Measurements from ENCODE around the gene TFE3. TPM values are rescaled to one million over a fixed set of nuclear protein-coding genes. Genes with fewer than 3 reads are reported as not detected.
A peak's percentile ranks its signal among the peaks of the same experiment; 100 is the strongest.

TFE3 gene
- polyA plus RNA-seq, 3 donors: 12.8 to 41.2 (median 22.0) TPM

- Histone ChIP-seq H4K20me1 (ENCODE audit: insufficient read depth, low read length) (peaks cover 8% of the 10 kb centered on the region), H3K27ac (ENCODE audit: low read depth in 1 of 2, low read length in 2 of 2) (no peak overlapping the region), H3K36me3 (replicated peaks in 1 of 2; ENCODE audit: control insufficient read depth in 1 of 2, insufficient read depth in 2 of 2, low read length in 2 of 2) (peaks cover 61 to 73% of the 10 kb centered on the region in 2 donors), H3K79me2 (ENCODE audit: insufficient read depth, low read length) (no peaks in the 10 kb centered on the region), H3K4me1 (ENCODE audit: control insufficient read depth in 1 of 2, insufficient read depth in 2 of 2, low read length in 2 of 2) (no peaks in the 10 kb centered on the region), H3K9me3 (replicated peaks in 1 of 2; ENCODE audit: control insufficient read depth in 1 of 2, insufficient read depth in 1 of 2, low read length in 2 of 2) (no peaks in the 10 kb centered on the region), H3K27me3 (ENCODE audit: control insufficient read depth in 2 of 2, insufficient read depth in 2 of 2, low read length in 2 of 2) (no peaks in the 10 kb centered on the region), H2AFZ (ENCODE audit: insufficient read depth, low read depth, low read length, poor library complexity, severe bottlenecking) (no peak overlapping the region), H3K4me3 (replicated peaks in 1 of 3; ENCODE audit: low read depth in 2 of 3, low read length in 3 of 3) (no peak overlapping the region), H3K4me2 (replicated peaks; ENCODE audit: extremely low read depth, low read length, poor library complexity, severe bottlenecking) (no peak overlapping the region), H3K9ac (ENCODE audit: insufficient read depth, low read length, poor library complexity, severe bottlenecking) (no peak overlapping the region)
- intact Hi-C loops (cut with micrococcal nuclease): no loop called here
- DNase-seq: no peak
- H3K27ac Mint-ChIP-seq: peak overlapping the region in 1 of 7 donors; percentile 37
- no peak overlapping the region for H3K4me3 Mint-ChIP-seq
- WGBS (ENCODE audit: insufficient coverage): no CpG with 5 or more reads among the region's 3 CpGs
- H3K9me3 Mint-ChIP-seq: peaks cover 0 to 4% (median 0%) of the 10 kb centered on the region in 7 donors
- H3K27me3 Mint-ChIP-seq (ENCODE audit: low read depth in 3 of 3): peaks cover 0 to 5% (median 0%) of the 10 kb centered on the region in 3 donors
- peaks cover 51 to 80% of the 10 kb centered on the region in 2 donors for H3K36me3 Mint-ChIP-seq
- TF ChIP-seq, protein P1, sequence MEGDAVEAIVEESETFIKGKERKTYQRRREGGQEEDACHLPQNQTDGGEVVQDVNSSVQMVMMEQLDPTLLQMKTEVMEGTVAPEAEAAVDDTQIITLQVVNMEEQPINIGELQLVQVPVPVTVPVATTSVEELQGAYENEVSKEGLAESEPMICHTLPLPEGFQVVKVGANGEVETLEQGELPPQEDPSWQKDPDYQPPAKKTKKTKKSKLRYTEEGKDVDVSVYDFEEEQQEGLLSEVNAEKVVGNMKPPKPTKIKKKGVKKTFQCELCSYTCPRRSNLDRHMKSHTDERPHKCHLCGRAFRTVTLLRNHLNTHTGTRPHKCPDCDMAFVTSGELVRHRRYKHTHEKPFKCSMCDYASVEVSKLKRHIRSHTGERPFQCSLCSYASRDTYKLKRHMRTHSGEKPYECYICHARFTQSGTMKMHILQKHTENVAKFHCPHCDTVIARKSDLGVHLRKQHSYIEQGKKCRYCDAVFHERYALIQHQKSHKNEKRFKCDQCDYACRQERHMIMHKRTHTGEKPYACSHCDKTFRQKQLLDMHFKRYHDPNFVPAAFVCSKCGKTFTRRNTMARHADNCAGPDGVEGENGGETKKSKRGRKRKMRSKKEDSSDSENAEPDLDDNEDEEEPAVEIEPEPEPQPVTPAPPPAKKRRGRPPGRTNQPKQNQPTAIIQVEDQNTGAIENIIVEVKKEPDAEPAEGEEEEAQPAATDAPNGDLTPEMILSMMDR (IDR thresholded peaks at IDR 0.05): no peak
- no peaks in the 10 kb centered on the region for H3K4me1 Mint-ChIP-seq
Measured at GRCh38 chrX:48983896-48984295, 59.3 kb downstream of the TFE3 start.

- WGBS (ENCODE audit: insufficient coverage): 91% methylated on average over 5 of the region's 17 CpGs
- H3K36me3 Mint-ChIP-seq: peaks cover 50 to 80% of the 10 kb centered on the region in 2 donors
Measured at GRCh38 chrX:48983081-48983480, 60.1 kb downstream of the TFE3 start.

More at GRCh38 chrX:48983081-48983480, 60.1 kb downstream of the TFE3 start:
- H3K9me3 ChIP-seq (replicated peaks in 1 of 2; ENCODE audit: control insufficient read depth in 1 of 2, insufficient read depth in 1 of 2, low read length in 2 of 2): no peaks in the 10 kb centered on the region
- H3K27me3 ChIP-seq (ENCODE audit: control insufficient read depth in 2 of 2, insufficient read depth in 2 of 2, low read length in 2 of 2): no peaks in the 10 kb centered on the region
- H3K4me2 ChIP-seq (replicated peaks; ENCODE audit: extremely low read depth, low read length, poor library complexity, severe bottlenecking): no peak overlapping the region
- DNase-seq: no peak
- no peak overlapping the region for H3K4me3 ChIP-seq (replicated peaks in 1 of 3; ENCODE audit: low read depth in 2 of 3, low read length in 3 of 3)
- Mint-ChIP-seq H3K27ac (peak overlapping the region in 1 of 7 donors; percentile 64), H3K27me3 (ENCODE audit: low read depth in 3 of 3) (peaks cover 0 to 8% (median 0%) of the 10 kb centered on the region in 3 donors), H3K4me3 (no peak overlapping the region), H3K4me1 (no peaks in the 10 kb centered on the region), H3K9me3 (peaks cover 0 to 4% (median 0%) of the 10 kb centered on the region in 7 donors)
- H3K79me2 ChIP-seq (ENCODE audit: insufficient read depth, low read length): no peaks in the 10 kb centered on the region
- TF ChIP-seq, protein P1 (IDR thresholded peaks at IDR 0.05): no peak
- no peak overlapping the region for H3K9ac ChIP-seq (ENCODE audit: insufficient read depth, low read length, poor library complexity, severe bottlenecking)
- H2AFZ ChIP-seq (ENCODE audit: insufficient read depth, low read depth, low read length, poor library complexity, severe bottlenecking): no peak overlapping the region
- peaks cover 8% of the 10 kb centered on the region for H4K20me1 ChIP-seq (ENCODE audit: insufficient read depth, low read length)
- no peaks in the 10 kb centered on the region for H3K4me1 ChIP-seq (ENCODE audit: control insufficient read depth in 1 of 2, insufficient read depth in 2 of 2, low read length in 2 of 2)
- intact Hi-C loops (cut with micrococcal nuclease): no loop called here
- H3K36me3 ChIP-seq (replicated peaks in 1 of 2; ENCODE audit: control insufficient read depth in 1 of 2, insufficient read depth in 2 of 2, low read length in 2 of 2): peaks cover 60 to 73% of the 10 kb centered on the region in 2 donors
- no peak overlapping the region for H3K27ac ChIP-seq (ENCODE audit: low read depth in 1 of 2, low read length in 2 of 2)
